Activated CD4-positive, alpha-beta T cell treated with anti-CD3 and anti-CD28 coated beads, Interleukin-2, amount 50 U/mL, for 16 hours (primary cell): ENCODE results near the gene TMEM26.

Experiments
- DNase-seq: peaks from one replicate; pipeline ENCODE4 v3.0.0-alpha.2; 2020

The TMEM26 gene

GRCh38 chr10:61458031-61458430 is 4.8 kb upstream of the TMEM26 start:
- no peak for DNase-seq

GRCh38 chr10:61456095-61456789 is 3.1 kb upstream of the TMEM26 start:
- no peak for DNase-seq

GRCh38 chr10:61455656-61456055 is 2.5 kb upstream of the TMEM26 start:
- DNase-seq = no peak

GRCh38 chr10:61454541-61454940 is 1.4 kb upstream of the TMEM26 start:
- DNase-seq = no peak

GRCh38 chr10:61452151-61452651 is 980 bp downstream of the TMEM26 start:
- no peak for DNase-seq

GRCh38 chr10:61451357-61451756 is 1.8 kb downstream of the TMEM26 start:
- DNase-seq = no peak

- no peak for DNase-seq
Observed at GRCh38 chr10:61448841-61449600, 4.2 kb downstream of the TMEM26 start.

GRCh38 chr10:61448091-61448490 is 5.1 kb downstream of the TMEM26 start:
- DNase-seq = no peak

- DNase-seq = no peak
Observed at GRCh38 chr10:61439058-61439609, 14.0 kb downstream of the TMEM26 start.

GRCh38 chr10:61438141-61438988 is 14.8 kb downstream of the TMEM26 start:
- DNase-seq = no peak

- DNase-seq = no peak
Observed at GRCh38 chr10:61423178-61423577, 30.0 kb downstream of the TMEM26 start.

- DNase-seq = no peak
Observed at GRCh38 chr10:61417661-61418060, 35.5 kb downstream of the TMEM26 start.

GRCh38 chr10:61415824-61416223 is 37.4 kb downstream of the TMEM26 start:
- no peak for DNase-seq

- DNase-seq = no peak
Observed at GRCh38 chr10:61411706-61412105, 41.5 kb downstream of the TMEM26 start.

- no peak for DNase-seq
Observed at GRCh38 chr10:61410353-61411070, 42.7 kb downstream of the TMEM26 start.

GRCh38 chr10:61409157-61409556 is 44.0 kb downstream of the TMEM26 start:
- DNase-seq = no peak

GRCh38 chr10:61408105-61408504 is 45.1 kb downstream of the TMEM26 start:
- no peak for DNase-seq

- no peak for DNase-seq
Observed at GRCh38 chr10:61406736-61407135, 46.4 kb downstream of the TMEM26 start.

GRCh38 chr10:61406242-61406641 is 46.9 kb downstream of the TMEM26 start:
- DNase-seq = no peak

- DNase-seq = no peak
Observed at GRCh38 chr10:61404751-61405150, 48.4 kb downstream of the TMEM26 start.

- no peak for DNase-seq
Observed at GRCh38 chr10:61400524-61400923, 52.7 kb downstream of the TMEM26 start.

- no peak for DNase-seq
Observed at GRCh38 chr10:61399406-61399805, 53.8 kb downstream of the TMEM26 start.
